Mesenchymal stem cell (in vitro differentiated cells and primary cell): Measurements from ENCODE around the gene ZNF554.

ENCODE experiments used
- DNase-seq: peaks from one replicate; pipeline ENCODE4 v3.0.0-alpha.2; 2013
- H2AFZ ChIP-seq: one replicate; pipeline ENCODE4 v1.6.1; 2013; ENCODE audit warnings: low read depth, mild to moderate bottlenecking, control low read depth, inconsistent platforms, low read length, moderate library complexity
- H2AK5ac ChIP-seq: 2 replicates; pipeline ENCODE4 v1.6.1; 2013; ENCODE audit warnings: low read length, moderate library complexity, mild to moderate bottlenecking, inconsistent platforms; ENCODE audit not compliant: severe bottlenecking
- H2BK120ac ChIP-seq: one replicate; pipeline ENCODE4 v1.6.1; 2013; ENCODE audit warnings: low read depth, mild to moderate bottlenecking, inconsistent platforms, low read length, moderate library complexity
- H2BK12ac ChIP-seq, 2 experiments: one replicate each; pipeline ENCODE4 v1.6.1; 2013; ENCODE audit warnings: inconsistent platforms in 2 of 2, low read length in 2 of 2, mild to moderate bottlenecking in 2 of 2, moderate library complexity in 2 of 2, control low read depth in 1 of 2
- H2BK15ac ChIP-seq: one replicate; pipeline ENCODE4 v1.6.1; 2013; ENCODE audit warnings: mild to moderate bottlenecking, low read depth, inconsistent platforms; ENCODE audit not compliant: poor library complexity, severe bottlenecking
- H2BK5ac ChIP-seq: 2 replicates; pipeline ENCODE4 v1.6.1; 2013; ENCODE audit warnings: low read depth, mild to moderate bottlenecking, low read length, control low read depth, inconsistent platforms; ENCODE audit not compliant: poor library complexity, severe bottlenecking
- H3K14ac ChIP-seq, 2 experiments: one replicate each; pipeline ENCODE4 v1.6.1; 2013; ENCODE audit warnings: inconsistent platforms in 2 of 2, low read length in 2 of 2, control low read depth in 1 of 2, mild to moderate bottlenecking in 1 of 2, moderate library complexity in 1 of 2
- H3K18ac ChIP-seq, 2 experiments: one replicate each; pipeline ENCODE4 v1.6.1; 2013; ENCODE audit warnings: inconsistent platforms in 2 of 2, low read length in 2 of 2, control low read depth in 1 of 2, low read depth in 1 of 2, mild to moderate bottlenecking in 1 of 2
- H3K23ac ChIP-seq, 2 experiments: one replicate each; pipeline ENCODE4 v1.6.1; 2013; ENCODE audit warnings: inconsistent platforms in 2 of 2, low read length in 2 of 2, mild to moderate bottlenecking in 2 of 2, moderate library complexity in 2 of 2, control low read depth in 1 of 2
- H3K27ac ChIP-seq: 2 replicates; pipeline ENCODE4 v1.5.1; 2013; ENCODE audit warnings: mild to moderate bottlenecking, moderate library complexity, low read length, control low read depth, inconsistent platforms; ENCODE audit not compliant: poor library complexity, severe bottlenecking
- H3K27me3 ChIP-seq, 2 experiments: 2 replicates each; pipeline versions ENCODE4 v1.6.1 to v1.7.0; 2013; ENCODE audit warnings: low read length in 2 of 2, mild to moderate bottlenecking in 2 of 2, moderate library complexity in 2 of 2, control low read depth in 1 of 2, inconsistent platforms in 1 of 2; ENCODE audit not compliant: control insufficient read depth in 1 of 2, insufficient read depth in 1 of 2
- H3K36me3 ChIP-seq, 2 experiments: 2 replicates each; pipeline versions ENCODE4 v1.6.1 to v1.7.0; 2013; ENCODE audit warnings: low read length in 2 of 2, control low read depth in 1 of 2, inconsistent platforms in 1 of 2, low read depth in 1 of 2, mild to moderate bottlenecking in 1 of 2; ENCODE audit not compliant: insufficient read depth in 2 of 2, control insufficient read depth in 1 of 2
- H3K4ac ChIP-seq, 2 experiments: one replicate each; pipeline ENCODE4 v1.6.1; 2013; ENCODE audit warnings: inconsistent platforms in 2 of 2, low read length in 2 of 2, mild to moderate bottlenecking in 2 of 2, moderate library complexity in 2 of 2, control low read depth in 1 of 2, low read depth in 1 of 2
- H3K4me1 ChIP-seq: 2 replicates; pipeline ENCODE4 v1.6.1; 2013; ENCODE audit warnings: low read depth, low read length, control low read depth; ENCODE audit not compliant: control insufficient read depth, insufficient read depth
- H3K4me2 ChIP-seq: 2 replicates; pipeline ENCODE4 v1.6.1; 2013; ENCODE audit warnings: low read length, mild to moderate bottlenecking, inconsistent platforms; ENCODE audit not compliant: poor library complexity, severe bottlenecking
- H3K4me3 ChIP-seq, 2 experiments: 2 replicates each; pipeline versions ENCODE4 v1.5.1 to v1.7.0; 2013; ENCODE audit warnings: low read length in 2 of 2, mild to moderate bottlenecking in 2 of 2, control low read depth in 1 of 2, low read depth in 1 of 2; ENCODE audit not compliant: insufficient read depth in 1 of 2
- H3K79me1 ChIP-seq: replicated peaks from 2 replicates; pipeline ENCODE4 v1.6.1; 2013; ENCODE audit warnings: mild to moderate bottlenecking, control low read depth, low read length, inconsistent platforms; ENCODE audit not compliant: poor library complexity, severe bottlenecking
- H3K9ac ChIP-seq: 2 replicates; pipeline ENCODE4 v1.7.0; 2013; ENCODE audit warnings: mild to moderate bottlenecking, low read length, moderate library complexity
- H3K9me3 ChIP-seq: 2 replicates; pipeline ENCODE4 v1.7.0; 2013; ENCODE audit warnings: mild to moderate bottlenecking, low read length; ENCODE audit not compliant: control insufficient read depth
- H4K8ac ChIP-seq: one replicate; pipeline ENCODE4 v1.6.1; 2013; ENCODE audit warnings: inconsistent platforms, mild to moderate bottlenecking, low read length, moderate library complexity
- H4K91ac ChIP-seq: one replicate; pipeline ENCODE4 v1.6.1; 2013; ENCODE audit warnings: mild to moderate bottlenecking, low read length, inconsistent platforms
- WGBS: methylation state at CpG from one replicate; pipeline ENCODE4 v1.1.7; 2013; ENCODE audit warnings: mixed read lengths; 5-methylcytosine and 5-hydroxymethylcytosine counted together

The ZNF554 gene

DNA sequence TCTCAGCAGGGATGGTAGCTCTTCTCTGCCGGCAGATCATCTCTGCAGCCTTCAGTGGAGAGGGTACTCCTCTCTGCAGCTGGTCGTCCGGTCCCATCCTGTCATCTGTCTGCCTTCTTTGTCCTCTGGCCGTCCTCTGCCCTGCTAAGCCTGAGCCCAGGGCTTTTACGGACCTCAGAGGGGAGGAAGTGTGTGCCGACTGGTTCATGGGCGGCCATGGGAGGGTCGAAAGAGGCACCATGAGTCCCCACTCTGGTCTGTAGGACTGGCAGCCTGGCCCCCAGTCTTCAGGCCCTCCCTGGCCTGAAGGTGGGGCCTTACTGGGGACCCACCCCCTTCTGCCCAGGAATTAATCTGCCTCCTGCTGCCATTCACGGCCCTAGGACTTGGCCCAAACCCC lies 4.0 kb downstream of the ZNF554 start:
- peaks cover 23% of the 10 kb centered on the region for H3K9me3 ChIP-seq
- H4K91ac ChIP-seq: no peak overlapping the region
- no peak overlapping the region for H2BK5ac ChIP-seq
- no peak overlapping the region for H2BK12ac ChIP-seq
- H3K27ac ChIP-seq: no peak overlapping the region
- H3K14ac ChIP-seq: no peak overlapping the region
- peaks cover 37 to 49% of the 10 kb centered on the region in 2 experiments for H3K36me3 ChIP-seq
- H3K23ac ChIP-seq: no peak overlapping the region
- no peak overlapping the region for H2BK15ac ChIP-seq
- peaks cover 13% of the 10 kb centered on the region for H3K4me1 ChIP-seq
- no peak overlapping the region for H2BK120ac ChIP-seq
- no peak overlapping the region for H2AK5ac ChIP-seq
- no peak overlapping the region for H3K4me2 ChIP-seq
- H3K18ac ChIP-seq: no peak overlapping the region
- WGBS: 80% methylated on average over 9 of the region's 9 CpGs
- no peak overlapping the region for H4K8ac ChIP-seq
- no peak overlapping the region for H3K4me3 ChIP-seq
- peaks cover 18% of the 10 kb centered on the region for H3K79me1 ChIP-seq
- no peak overlapping the region for H2AFZ ChIP-seq
- no peaks in the 10 kb centered on the region for H3K27me3 ChIP-seq
- no peak overlapping the region for H3K9ac ChIP-seq
- H3K4ac ChIP-seq: no peak overlapping the region
- DNase-seq: no peak

DNA sequence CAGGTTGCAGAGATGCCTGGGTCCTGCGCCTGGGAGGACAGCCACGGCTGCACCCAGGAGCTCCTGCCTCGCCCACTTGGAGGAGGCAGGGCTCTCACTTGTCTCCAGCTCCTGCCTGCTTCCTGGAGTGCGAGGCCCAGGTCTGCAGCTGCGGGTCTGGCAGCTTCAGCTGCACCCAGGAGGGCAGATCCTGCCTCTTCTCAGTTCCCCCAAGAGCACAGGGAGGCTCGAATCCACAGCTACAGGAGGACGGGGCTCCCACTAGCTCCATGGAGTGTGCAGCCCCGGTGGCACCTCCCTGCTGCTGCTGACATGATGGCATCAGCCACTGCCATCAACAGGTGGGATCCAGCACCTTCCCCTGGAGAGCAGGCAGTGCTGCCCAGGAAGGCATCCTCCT lies 4.5 kb downstream of the ZNF554 start:
- Histone ChIP-seq H3K4me2 (no peak overlapping the region), H4K8ac (no peak overlapping the region), H4K91ac (no peak overlapping the region), H3K9ac (no peak overlapping the region), H2BK120ac (no peak overlapping the region), H3K27me3 (no peaks in the 10 kb centered on the region), H2BK5ac (no peak overlapping the region), H3K9me3 (peaks cover 24% of the 10 kb centered on the region), H2AFZ (no peak overlapping the region), H3K23ac (no peak overlapping the region), H3K18ac (no peak overlapping the region), H3K4ac (no peak overlapping the region), H3K4me1 (peaks cover 12% of the 10 kb centered on the region), H3K14ac (no peak overlapping the region), H2AK5ac (no peak overlapping the region), H3K27ac (no peak overlapping the region), H3K79me1 (peaks cover 18% of the 10 kb centered on the region), H2BK12ac (no peak overlapping the region), H3K36me3 (peaks cover 40 to 50% of the 10 kb centered on the region in 2 experiments), H3K4me3 (no peak overlapping the region), H2BK15ac (no peak overlapping the region)
- 88% methylated on average over 8 of the region's 8 CpGs for WGBS
- no peak for DNase-seq

GRCh38 chr19:2827022-2827421 lies 7.4 kb downstream of the ZNF554 start:
- Histone ChIP-seq H3K27me3 (no peaks in the 10 kb centered on the region), H3K27ac (no peak overlapping the region), H3K9ac (no peak overlapping the region), H2AFZ (no peak overlapping the region), H3K36me3 (peaks cover 40 to 47% of the 10 kb centered on the region in 2 experiments), H3K4me2 (no peak overlapping the region), H3K9me3 (peaks cover 41% of the 10 kb centered on the region), H2AK5ac (no peak overlapping the region), H3K4ac (no peak overlapping the region), H2BK5ac (no peak overlapping the region), H3K23ac (no peak overlapping the region), H2BK12ac (no peak overlapping the region), H4K91ac (no peak overlapping the region), H3K79me1 (peaks cover 5% of the 10 kb centered on the region), H3K4me3 (no peak overlapping the region), H2BK15ac (no peak overlapping the region), H3K18ac (no peak overlapping the region), H2BK120ac (no peak overlapping the region), H3K14ac (no peak overlapping the region), H4K8ac (no peak overlapping the region), H3K4me1 (no peaks in the 10 kb centered on the region)
- 94% methylated on average over 2 of the region's 2 CpGs for WGBS
- no peak for DNase-seq

- Histone ChIP-seq H2BK5ac (no peak overlapping the region), H2BK12ac (no peak overlapping the region), H3K79me1 (no peaks in the 10 kb centered on the region), H3K4me3 (no peak overlapping the region), H4K8ac (no peak overlapping the region), H3K27me3 (no peaks in the 10 kb centered on the region), H3K9me3 (peaks cover 50% of the 10 kb centered on the region), H3K23ac (no peak overlapping the region), H2BK120ac (no peak overlapping the region), H3K4me1 (no peaks in the 10 kb centered on the region), H3K4me2 (no peak overlapping the region), H2AK5ac (no peak overlapping the region), H3K18ac (no peak overlapping the region), H3K4ac (no peak overlapping the region), H2BK15ac (no peak overlapping the region), H4K91ac (no peak overlapping the region), H3K36me3 (peaks cover 43 to 44% of the 10 kb centered on the region in 2 experiments), H2AFZ (no peak overlapping the region), H3K14ac (no peak overlapping the region), H3K27ac (no peak overlapping the region), H3K9ac (no peak overlapping the region)
- no peak for DNase-seq
- 94% methylated on average over 13 of the region's 13 CpGs for WGBS
These were observed 8.3 kb downstream of the ZNF554 start for GRCh38 chr19:2827840-2828489.
